ENCODE measurements around the gene FN1.

DNA sequence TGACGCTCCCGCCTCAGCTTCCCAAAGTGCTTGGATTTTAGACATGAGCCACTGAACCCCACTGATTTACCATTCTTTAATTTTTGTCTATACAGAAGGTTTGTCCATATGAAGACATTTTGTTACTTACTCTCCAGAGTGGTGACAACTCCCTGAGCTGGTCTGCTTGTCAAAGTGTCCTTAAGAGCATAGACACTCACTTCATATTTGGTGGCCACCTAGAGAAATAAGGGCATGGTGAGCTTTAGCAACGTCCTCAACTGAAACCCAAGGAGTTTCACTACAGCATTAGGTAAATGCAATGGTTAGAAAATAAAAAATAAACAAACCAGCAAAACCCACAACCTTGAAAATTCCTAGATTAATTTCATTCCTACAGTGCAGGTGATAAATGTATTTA lies 57.8 kb downstream of the FN1 start:
- TF ChIP-seq, protein P1, sequence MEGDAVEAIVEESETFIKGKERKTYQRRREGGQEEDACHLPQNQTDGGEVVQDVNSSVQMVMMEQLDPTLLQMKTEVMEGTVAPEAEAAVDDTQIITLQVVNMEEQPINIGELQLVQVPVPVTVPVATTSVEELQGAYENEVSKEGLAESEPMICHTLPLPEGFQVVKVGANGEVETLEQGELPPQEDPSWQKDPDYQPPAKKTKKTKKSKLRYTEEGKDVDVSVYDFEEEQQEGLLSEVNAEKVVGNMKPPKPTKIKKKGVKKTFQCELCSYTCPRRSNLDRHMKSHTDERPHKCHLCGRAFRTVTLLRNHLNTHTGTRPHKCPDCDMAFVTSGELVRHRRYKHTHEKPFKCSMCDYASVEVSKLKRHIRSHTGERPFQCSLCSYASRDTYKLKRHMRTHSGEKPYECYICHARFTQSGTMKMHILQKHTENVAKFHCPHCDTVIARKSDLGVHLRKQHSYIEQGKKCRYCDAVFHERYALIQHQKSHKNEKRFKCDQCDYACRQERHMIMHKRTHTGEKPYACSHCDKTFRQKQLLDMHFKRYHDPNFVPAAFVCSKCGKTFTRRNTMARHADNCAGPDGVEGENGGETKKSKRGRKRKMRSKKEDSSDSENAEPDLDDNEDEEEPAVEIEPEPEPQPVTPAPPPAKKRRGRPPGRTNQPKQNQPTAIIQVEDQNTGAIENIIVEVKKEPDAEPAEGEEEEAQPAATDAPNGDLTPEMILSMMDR (conservative IDR thresholded peaks at IDR 0.05 in 1 of 2, IDR thresholded peaks at IDR 0.05 in 1 of 2; ENCODE audit: low read depth in 1 of 2, low read length in 2 of 2) = no peak
- TF ChIP-seq EZH2 (IDR thresholded peaks at IDR 0.05; ENCODE audit: low read length, missing control alignments) = no peak
